Measurements from ENCODE around the gene MSLN.

MSLN gene

DNA sequence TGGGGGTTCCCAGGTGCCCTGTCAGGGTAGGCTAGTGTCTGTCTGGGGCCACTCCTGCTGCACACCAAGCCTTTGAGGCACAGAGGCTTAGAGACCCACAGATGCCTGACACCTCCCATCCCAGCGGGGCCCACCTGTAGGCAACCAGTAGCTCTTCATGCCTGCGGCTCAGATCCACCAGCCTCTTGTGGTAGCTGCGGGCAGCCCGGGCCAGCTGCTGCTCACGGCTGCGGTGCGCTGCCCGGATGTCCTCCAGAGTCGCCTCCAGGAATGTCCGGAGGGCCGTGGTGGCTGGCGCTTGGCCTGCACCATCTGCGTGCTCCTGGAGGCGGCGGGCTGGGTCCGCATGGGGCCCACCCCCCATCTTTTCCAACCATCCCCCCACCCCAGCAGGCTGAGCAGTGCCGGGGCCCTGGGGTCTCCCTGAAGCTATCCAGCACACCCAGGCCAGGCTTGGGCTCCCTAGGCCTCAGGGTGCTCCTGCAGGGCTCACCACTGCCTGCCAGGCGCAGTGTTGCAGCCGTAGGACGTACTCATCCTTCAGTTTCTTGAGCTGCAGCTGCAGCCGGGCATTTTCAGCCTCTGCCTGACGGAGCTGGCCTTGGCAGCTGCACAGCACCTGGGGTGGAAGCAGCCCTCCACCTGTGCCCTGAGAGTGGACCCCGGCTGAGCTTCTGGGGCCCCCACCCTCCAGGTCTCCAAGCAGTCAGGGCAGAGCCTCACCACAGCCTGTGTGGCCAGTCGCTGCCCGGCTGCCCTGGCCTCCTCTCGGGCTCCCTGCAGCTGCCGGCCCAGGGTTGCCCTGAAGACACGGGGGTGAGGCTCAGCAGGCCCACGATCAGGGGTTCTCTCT lies 36.1 kb upstream of the MSLN start:
- TF ChIP-seq, protein P1, sequence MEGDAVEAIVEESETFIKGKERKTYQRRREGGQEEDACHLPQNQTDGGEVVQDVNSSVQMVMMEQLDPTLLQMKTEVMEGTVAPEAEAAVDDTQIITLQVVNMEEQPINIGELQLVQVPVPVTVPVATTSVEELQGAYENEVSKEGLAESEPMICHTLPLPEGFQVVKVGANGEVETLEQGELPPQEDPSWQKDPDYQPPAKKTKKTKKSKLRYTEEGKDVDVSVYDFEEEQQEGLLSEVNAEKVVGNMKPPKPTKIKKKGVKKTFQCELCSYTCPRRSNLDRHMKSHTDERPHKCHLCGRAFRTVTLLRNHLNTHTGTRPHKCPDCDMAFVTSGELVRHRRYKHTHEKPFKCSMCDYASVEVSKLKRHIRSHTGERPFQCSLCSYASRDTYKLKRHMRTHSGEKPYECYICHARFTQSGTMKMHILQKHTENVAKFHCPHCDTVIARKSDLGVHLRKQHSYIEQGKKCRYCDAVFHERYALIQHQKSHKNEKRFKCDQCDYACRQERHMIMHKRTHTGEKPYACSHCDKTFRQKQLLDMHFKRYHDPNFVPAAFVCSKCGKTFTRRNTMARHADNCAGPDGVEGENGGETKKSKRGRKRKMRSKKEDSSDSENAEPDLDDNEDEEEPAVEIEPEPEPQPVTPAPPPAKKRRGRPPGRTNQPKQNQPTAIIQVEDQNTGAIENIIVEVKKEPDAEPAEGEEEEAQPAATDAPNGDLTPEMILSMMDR (IDR thresholded peaks at IDR 0.05; ENCODE audit: low read depth, low read length): no peak
- no peak for TF ChIP-seq EZH2phosphoT487 (IDR thresholded peaks at IDR 0.05; ENCODE audit: low read depth)
- no peak overlapping the region for H3K4me3 ChIP-seq (ENCODE audit: low read length)
- no peak overlapping the region for H3K4me2 ChIP-seq (ENCODE audit: low read length)

GRCh38 chr16:725041-725376 lies 35.5 kb upstream of the MSLN start:
- Histone ChIP-seq H3K36me3 (replicated peaks; ENCODE audit: low read depth, low read length) (peaks cover 3% of the 10 kb centered on the region), H3K27ac (ENCODE audit: low read length) (no peak overlapping the region), H3K9me3 (ENCODE audit: insufficient read depth, low read length) (no peaks in the 10 kb centered on the region), H3K79me2 (ENCODE audit: low read length) (peaks cover 5% of the 10 kb centered on the region; the same call in 1 of the 2 replicates), H3K27me3 (ENCODE audit: low read depth, low read length) (no peaks in the 10 kb centered on the region), H3K4me3 (ENCODE audit: low read length) (no peak overlapping the region), H3K4me2 (ENCODE audit: low read length) (no peak overlapping the region), H4K20me1 (ENCODE audit: insufficient read depth, low read length) (peaks cover 4% of the 10 kb centered on the region; the same call in 1 of the 2 replicates), H2AFZ (ENCODE audit: low read depth, low read length) (no peak overlapping the region), H3K9ac (ENCODE audit: low read length) (no peak overlapping the region), H3K4me1 (ENCODE audit: low read length) (peaks cover 18% of the 10 kb centered on the region)
- TF ChIP-seq, protein P1 (IDR thresholded peaks at IDR 0.05; ENCODE audit: low read depth, low read length): no peak
- TF ChIP-seq EZH2phosphoT487 (IDR thresholded peaks at IDR 0.05; ENCODE audit: low read depth): no peak

More for the DNA sequence above, 36.1 kb upstream of the MSLN start:
- Histone ChIP-seq H3K27ac (ENCODE audit: low read length) (no peak overlapping the region), H3K9me3 (ENCODE audit: insufficient read depth, low read length) (no peaks in the 10 kb centered on the region), H3K4me1 (ENCODE audit: low read length) (peaks cover 22% of the 10 kb centered on the region), H3K79me2 (ENCODE audit: low read length) (peaks cover 5% of the 10 kb centered on the region; the same call in 1 of the 2 replicates), H3K9ac (ENCODE audit: low read length) (no peak overlapping the region), H2AFZ (ENCODE audit: low read depth, low read length) (no peak overlapping the region), H3K36me3 (replicated peaks; ENCODE audit: low read depth, low read length) (peaks cover 3% of the 10 kb centered on the region), H4K20me1 (ENCODE audit: insufficient read depth, low read length) (peaks cover 4% of the 10 kb centered on the region; the same call in 1 of the 2 replicates), H3K27me3 (ENCODE audit: low read depth, low read length) (no peaks in the 10 kb centered on the region)

DNA sequence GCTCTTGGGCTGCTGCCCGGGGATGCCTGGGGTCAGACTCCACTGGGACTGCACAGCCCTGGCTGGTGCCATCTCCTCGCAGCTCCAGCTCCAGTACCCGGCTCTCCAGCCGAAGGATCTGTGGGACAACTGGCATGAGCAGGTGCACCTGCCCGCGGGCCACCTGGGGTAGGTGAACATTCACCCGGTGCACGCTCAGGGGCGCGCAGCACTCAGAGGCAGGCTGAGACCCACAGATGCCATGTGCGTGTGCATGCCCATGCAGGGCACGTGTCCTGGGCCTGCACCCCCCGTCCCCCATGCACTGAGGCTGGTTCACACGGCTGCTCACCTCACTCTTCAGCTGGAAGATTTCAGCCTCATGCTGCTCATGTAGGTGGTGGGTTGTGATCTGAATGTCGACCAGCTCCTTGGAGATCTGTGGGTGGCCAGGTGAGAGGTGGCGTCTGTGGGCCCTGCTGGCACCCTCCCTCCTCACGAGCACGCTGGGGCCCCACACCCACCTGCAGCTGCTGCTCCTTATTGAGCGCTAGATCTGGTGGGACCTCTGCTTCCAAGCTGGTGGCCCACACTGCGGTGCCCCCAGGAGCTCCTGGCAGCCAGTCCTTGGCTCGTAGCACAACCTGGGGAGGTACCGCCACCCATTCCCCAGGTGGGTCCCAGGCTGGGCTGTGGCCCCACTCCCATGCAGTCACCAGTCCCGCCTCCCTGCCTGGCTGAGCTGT lies 34.9 kb upstream of the MSLN start:
- Histone ChIP-seq H3K4me2 (ENCODE audit: low read length) (peak overlapping the region; percentile 91), H3K79me2 (ENCODE audit: low read length) (peaks cover 5% of the 10 kb centered on the region; the same call in 1 of the 2 replicates), H3K27ac (ENCODE audit: low read length) (no peak overlapping the region), H4K20me1 (ENCODE audit: insufficient read depth, low read length) (peaks cover 4% of the 10 kb centered on the region; the same call in 1 of the 2 replicates), H3K36me3 (replicated peaks; ENCODE audit: low read depth, low read length) (peaks cover 3% of the 10 kb centered on the region), H3K4me1 (ENCODE audit: low read length) (peaks cover 16% of the 10 kb centered on the region), H3K27me3 (ENCODE audit: low read depth, low read length) (no peaks in the 10 kb centered on the region), H3K9ac (ENCODE audit: low read length) (peak overlapping the region; percentile 54; the same call in 1 of the 2 replicates), H3K4me3 (ENCODE audit: low read length) (peak overlapping the region; percentile 90), H3K9me3 (ENCODE audit: insufficient read depth, low read length) (no peaks in the 10 kb centered on the region), H2AFZ (ENCODE audit: low read depth, low read length) (no peak overlapping the region)
- TF ChIP-seq EZH2phosphoT487 (IDR thresholded peaks at IDR 0.05; ENCODE audit: low read depth): no peak
- TF ChIP-seq, protein P1 (IDR thresholded peaks at IDR 0.05; ENCODE audit: low read depth, low read length): no peak

DNA sequence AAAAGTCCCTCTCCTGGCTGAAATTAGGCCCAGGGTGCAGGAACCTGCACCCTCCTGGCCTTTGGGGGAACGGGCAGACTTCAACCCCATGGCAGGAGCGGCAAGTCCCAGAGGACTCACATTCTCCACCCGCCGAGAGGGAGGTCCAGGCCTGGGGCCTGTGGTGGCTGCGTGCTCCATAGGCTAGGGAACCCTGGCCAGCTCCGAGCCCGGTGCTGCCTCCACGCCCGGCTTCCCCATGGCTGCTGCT lies 34.4 kb upstream of the MSLN start:
- peaks cover 16% of the 10 kb centered on the region for H3K4me1 ChIP-seq (ENCODE audit: low read length)
- no peak for TF ChIP-seq EZH2phosphoT487 (IDR thresholded peaks at IDR 0.05; ENCODE audit: low read depth)
- TF ChIP-seq, protein P1 (IDR thresholded peaks at IDR 0.05; ENCODE audit: low read depth, low read length): no peak
- H3K79me2 ChIP-seq (ENCODE audit: low read length): peaks cover 5% of the 10 kb centered on the region; the same call in 1 of the 2 replicates
- H3K9me3 ChIP-seq (ENCODE audit: insufficient read depth, low read length): no peaks in the 10 kb centered on the region
- H4K20me1 ChIP-seq (ENCODE audit: insufficient read depth, low read length): peaks cover 4% of the 10 kb centered on the region; the same call in 1 of the 2 replicates
- peak overlapping the region; percentile 54; the same call in 1 of the 2 replicates for H3K9ac ChIP-seq (ENCODE audit: low read length)
- H3K27ac ChIP-seq (ENCODE audit: low read length): no peak overlapping the region
- peak overlapping the region; percentile 91 for H3K4me2 ChIP-seq (ENCODE audit: low read length)
- no peak overlapping the region for H2AFZ ChIP-seq (ENCODE audit: low read depth, low read length)
- H3K4me3 ChIP-seq (ENCODE audit: low read length): peak overlapping the region; percentile 90
- no peaks in the 10 kb centered on the region for H3K27me3 ChIP-seq (ENCODE audit: low read depth, low read length)
- H3K36me3 ChIP-seq (replicated peaks; ENCODE audit: low read depth, low read length): peaks cover 3% of the 10 kb centered on the region

Measured in OCI-LY3 (cell line).